WTC11 (cell line): ENCODE data around the gene GFOD2.

Experiments
- CBFB ChIP-seq: sonication (generic); formaldehyde crosslinking; IDR thresholded peaks from 2 replicates; pipeline ENCODE4 v1.8.1; 2022; ENCODE audit warnings: mild to moderate bottlenecking, low read depth, missing genetic modification reagents
- EMX1 ChIP-seq: fragments of 250-450 bp; sonication (Bioruptor Pico); IDR thresholded peaks from 2 replicates; pipeline ENCODE4 v1.8.0; 2021; ENCODE audit warnings: mild to moderate bottlenecking
- ESRRA ChIP-seq: sonication (generic); formaldehyde crosslinking; IDR thresholded peaks from 2 replicates; pipeline ENCODE4 v1.8.1; 2022; ENCODE audit warnings: mild to moderate bottlenecking, missing genetic modification reagents, borderline replicate concordance
- HMGA2 ChIP-seq: fragments of 250-450 bp; sonication (Bioruptor Pico); IDR thresholded peaks from 2 replicates; pipeline ENCODE4 v1.4.0; 2021; ENCODE audit warnings: mild to moderate bottlenecking, moderate library complexity
- JUN ChIP-seq: sonication (generic); formaldehyde crosslinking; IDR thresholded peaks from 2 replicates; pipeline ENCODE4 v1.8.0; 2023; ENCODE audit warnings: mild to moderate bottlenecking, missing genetic modification reagents
- MXD4 ChIP-seq: fragments of 250-450 bp; sonication (Bioruptor Pico); IDR thresholded peaks from 2 replicates; pipeline ENCODE4 v1.8.0; 2021; ENCODE audit warnings: mild to moderate bottlenecking, moderate library complexity, borderline replicate concordance
- ZNF121 ChIP-seq: sonication (generic); formaldehyde crosslinking; IDR thresholded peaks from 2 replicates; pipeline ENCODE4 v1.8.0; 2023; ENCODE audit warnings: missing genetic modification reagents
- TF ChIP-seq, protein P1 (sequence below): fragments of 200-600 bp; IDR thresholded peaks from 2 replicates; pipeline ENCODE4 v1.8.0; 2022; ENCODE audit warnings: antibody characterized with exemption
- TF ChIP-seq, protein P2 (sequence below): sonication (generic); formaldehyde crosslinking; IDR thresholded peaks from 2 replicates; pipeline ENCODE4 v1.8.1; 2023; ENCODE audit warnings: mild to moderate bottlenecking, missing genetic modification reagents, moderate library complexity
- TF ChIP-seq, protein P3 (sequence below): sonication (generic); formaldehyde crosslinking; IDR thresholded peaks from 2 replicates; pipeline ENCODE4 v1.8.0; 2022; ENCODE audit warnings: mild to moderate bottlenecking, missing genetic modification reagents
- TF ChIP-seq, protein P4 (sequence below): sonication (generic); formaldehyde crosslinking; IDR thresholded peaks from 2 replicates; pipeline ENCODE4 v1.8.1; 2023; ENCODE audit warnings: mild to moderate bottlenecking, missing genetic modification reagents
- TF ChIP-seq, protein P5 (sequence below): sonication (generic); formaldehyde crosslinking; IDR thresholded peaks from 2 replicates; pipeline ENCODE4 v1.8.0; 2022; ENCODE audit warnings: mild to moderate bottlenecking, missing genetic modification reagents
- TF ChIP-seq, protein P6 (sequence below): sonication (generic); formaldehyde crosslinking; IDR thresholded peaks from 2 replicates; pipeline ENCODE4 v1.8.0; 2023; ENCODE audit warnings: missing genetic modification reagents

DNA sequence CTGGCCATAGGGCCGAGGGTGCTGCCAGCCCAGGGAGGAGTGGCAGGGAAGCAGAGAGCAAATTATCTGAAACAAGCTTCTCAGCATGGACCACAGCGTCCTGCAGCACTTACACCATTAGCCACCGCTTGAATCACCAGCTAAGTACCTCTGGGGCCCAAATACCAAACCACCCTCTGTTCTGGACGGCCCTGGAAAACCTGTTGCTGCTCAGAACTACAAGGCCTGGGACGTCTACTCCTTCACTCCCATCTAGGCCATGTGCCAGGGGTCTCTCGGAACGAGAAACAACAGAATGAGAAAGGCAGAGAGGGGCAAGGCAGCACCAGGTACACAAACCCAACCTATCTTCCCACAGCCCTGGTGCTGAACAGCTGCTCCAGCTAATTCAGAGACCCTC is 39.9 kb upstream of the GFOD2 start:
- TF ChIP-seq, protein P1, sequence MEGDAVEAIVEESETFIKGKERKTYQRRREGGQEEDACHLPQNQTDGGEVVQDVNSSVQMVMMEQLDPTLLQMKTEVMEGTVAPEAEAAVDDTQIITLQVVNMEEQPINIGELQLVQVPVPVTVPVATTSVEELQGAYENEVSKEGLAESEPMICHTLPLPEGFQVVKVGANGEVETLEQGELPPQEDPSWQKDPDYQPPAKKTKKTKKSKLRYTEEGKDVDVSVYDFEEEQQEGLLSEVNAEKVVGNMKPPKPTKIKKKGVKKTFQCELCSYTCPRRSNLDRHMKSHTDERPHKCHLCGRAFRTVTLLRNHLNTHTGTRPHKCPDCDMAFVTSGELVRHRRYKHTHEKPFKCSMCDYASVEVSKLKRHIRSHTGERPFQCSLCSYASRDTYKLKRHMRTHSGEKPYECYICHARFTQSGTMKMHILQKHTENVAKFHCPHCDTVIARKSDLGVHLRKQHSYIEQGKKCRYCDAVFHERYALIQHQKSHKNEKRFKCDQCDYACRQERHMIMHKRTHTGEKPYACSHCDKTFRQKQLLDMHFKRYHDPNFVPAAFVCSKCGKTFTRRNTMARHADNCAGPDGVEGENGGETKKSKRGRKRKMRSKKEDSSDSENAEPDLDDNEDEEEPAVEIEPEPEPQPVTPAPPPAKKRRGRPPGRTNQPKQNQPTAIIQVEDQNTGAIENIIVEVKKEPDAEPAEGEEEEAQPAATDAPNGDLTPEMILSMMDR = no peak
- TF ChIP-seq MXD4 (CRISPR knock-in tag) = no peak
- TF ChIP-seq CBFB (CRISPR knock-in tag) = no peak
- TF ChIP-seq, protein P2, sequence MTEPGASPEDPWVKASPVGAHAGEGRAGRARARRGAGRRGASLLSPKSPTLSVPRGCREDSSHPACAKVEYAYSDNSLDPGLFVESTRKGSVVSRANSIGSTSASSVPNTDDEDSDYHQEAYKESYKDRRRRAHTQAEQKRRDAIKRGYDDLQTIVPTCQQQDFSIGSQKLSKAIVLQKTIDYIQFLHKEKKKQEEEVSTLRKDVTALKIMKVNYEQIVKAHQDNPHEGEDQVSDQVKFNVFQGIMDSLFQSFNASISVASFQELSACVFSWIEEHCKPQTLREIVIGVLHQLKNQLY (CRISPR knock-in tag) = no peak
- no peak for TF ChIP-seq EMX1 (CRISPR knock-in tag)
- TF ChIP-seq HMGA2 = no peak
- TF ChIP-seq, protein P3, sequence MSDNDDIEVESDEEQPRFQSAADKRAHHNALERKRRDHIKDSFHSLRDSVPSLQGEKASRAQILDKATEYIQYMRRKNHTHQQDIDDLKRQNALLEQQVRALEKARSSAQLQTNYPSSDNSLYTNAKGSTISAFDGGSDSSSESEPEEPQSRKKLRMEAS (CRISPR knock-in tag) = no peak
- TF ChIP-seq, protein P4, sequence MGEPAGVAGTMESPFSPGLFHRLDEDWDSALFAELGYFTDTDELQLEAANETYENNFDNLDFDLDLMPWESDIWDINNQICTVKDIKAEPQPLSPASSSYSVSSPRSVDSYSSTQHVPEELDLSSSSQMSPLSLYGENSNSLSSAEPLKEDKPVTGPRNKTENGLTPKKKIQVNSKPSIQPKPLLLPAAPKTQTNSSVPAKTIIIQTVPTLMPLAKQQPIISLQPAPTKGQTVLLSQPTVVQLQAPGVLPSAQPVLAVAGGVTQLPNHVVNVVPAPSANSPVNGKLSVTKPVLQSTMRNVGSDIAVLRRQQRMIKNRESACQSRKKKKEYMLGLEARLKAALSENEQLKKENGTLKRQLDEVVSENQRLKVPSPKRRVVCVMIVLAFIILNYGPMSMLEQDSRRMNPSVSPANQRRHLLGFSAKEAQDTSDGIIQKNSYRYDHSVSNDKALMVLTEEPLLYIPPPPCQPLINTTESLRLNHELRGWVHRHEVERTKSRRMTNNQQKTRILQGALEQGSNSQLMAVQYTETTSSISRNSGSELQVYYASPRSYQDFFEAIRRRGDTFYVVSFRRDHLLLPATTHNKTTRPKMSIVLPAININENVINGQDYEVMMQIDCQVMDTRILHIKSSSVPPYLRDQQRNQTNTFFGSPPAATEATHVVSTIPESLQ = no peak
- TF ChIP-seq ESRRA (CRISPR knock-in tag) = no peak
- TF ChIP-seq JUN = no peak
- TF ChIP-seq ZNF121 (CRISPR knock-in tag) = no peak
- TF ChIP-seq, protein P5, sequence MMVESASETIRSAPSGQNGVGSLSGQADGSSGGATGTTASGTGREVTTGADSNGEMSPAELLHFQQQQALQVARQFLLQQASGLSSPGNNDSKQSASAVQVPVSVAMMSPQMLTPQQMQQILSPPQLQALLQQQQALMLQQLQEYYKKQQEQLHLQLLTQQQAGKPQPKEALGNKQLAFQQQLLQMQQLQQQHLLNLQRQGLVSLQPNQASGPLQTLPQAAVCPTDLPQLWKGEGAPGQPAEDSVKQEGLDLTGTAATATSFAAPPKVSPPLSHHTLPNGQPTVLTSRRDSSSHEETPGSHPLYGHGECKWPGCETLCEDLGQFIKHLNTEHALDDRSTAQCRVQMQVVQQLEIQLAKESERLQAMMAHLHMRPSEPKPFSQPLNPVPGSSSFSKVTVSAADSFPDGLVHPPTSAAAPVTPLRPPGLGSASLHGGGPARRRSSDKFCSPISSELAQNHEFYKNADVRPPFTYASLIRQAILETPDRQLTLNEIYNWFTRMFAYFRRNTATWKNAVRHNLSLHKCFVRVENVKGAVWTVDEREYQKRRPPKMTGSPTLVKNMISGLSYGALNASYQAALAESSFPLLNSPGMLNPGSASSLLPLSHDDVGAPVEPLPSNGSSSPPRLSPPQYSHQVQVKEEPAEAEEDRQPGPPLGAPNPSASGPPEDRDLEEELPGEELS (CRISPR knock-in tag) = no peak
- TF ChIP-seq, protein P6, sequence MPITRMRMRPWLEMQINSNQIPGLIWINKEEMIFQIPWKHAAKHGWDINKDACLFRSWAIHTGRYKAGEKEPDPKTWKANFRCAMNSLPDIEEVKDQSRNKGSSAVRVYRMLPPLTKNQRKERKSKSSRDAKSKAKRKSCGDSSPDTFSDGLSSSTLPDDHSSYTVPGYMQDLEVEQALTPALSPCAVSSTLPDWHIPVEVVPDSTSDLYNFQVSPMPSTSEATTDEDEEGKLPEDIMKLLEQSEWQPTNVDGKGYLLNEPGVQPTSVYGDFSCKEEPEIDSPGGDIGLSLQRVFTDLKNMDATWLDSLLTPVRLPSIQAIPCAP (CRISPR knock-in tag) = no peak
